G401.6 (cell line): Measurements from ENCODE around the gene PDE6G.
A peak's percentile ranks its signal among the peaks of the same experiment; 100 is the strongest.
"Not testable (repeated sequence)": the region's sequence is repeated elsewhere in the genome, so short reads cannot be mapped to it uniquely, and the experiment has no call there.

Source experiments
- FAIRE-seq: peaks from 2 replicates; lab custom pipeline; 2012; peaks lifted over from hg19 to GRCh38; lab: Jason Lieb, UNC

Gene PDE6G

GRCh38 chr17:81635431-81635830 is 20.9 kb downstream of the PDE6G start:
- FAIRE-seq = no peak

GRCh38 chr17:81631482-81631881 is 24.9 kb downstream of the PDE6G start:
- FAIRE-seq = no peak

GRCh38 chr17:81630274-81630673 is 26.1 kb downstream of the PDE6G start:
- no peak for FAIRE-seq

GRCh38 chr17:81621494-81622130 is 34.7 kb downstream of the PDE6G start:
- FAIRE-seq = no peak

GRCh38 chr17:81618307-81618706 is 38.0 kb downstream of the PDE6G start:
- not testable (repeated sequence) for FAIRE-seq

GRCh38 chr17:81616877-81617276 is 39.5 kb downstream of the PDE6G start:
- no peak for FAIRE-seq

GRCh38 chr17:81615401-81615930 is 40.9 kb downstream of the PDE6G start:
- no peak for FAIRE-seq

GRCh38 chr17:81612172-81612970 is 44.0 kb downstream of the PDE6G start:
- FAIRE-seq = no peak

- no peak for FAIRE-seq
Observed at GRCh38 chr17:81609541-81610311, 46.6 kb downstream of the PDE6G start.

GRCh38 chr17:81608605-81609004 is 47.7 kb downstream of the PDE6G start:
- FAIRE-seq = no peak

GRCh38 chr17:81608082-81608481 is 48.3 kb downstream of the PDE6G start:
- no peak for FAIRE-seq

GRCh38 chr17:81607431-81607830 is 48.9 kb downstream of the PDE6G start:
- FAIRE-seq = no peak

- FAIRE-seq = no peak
Observed at GRCh38 chr17:81603846-81604610, 52.3 kb downstream of the PDE6G start.

GRCh38 chr17:81601525-81602120 is 54.7 kb downstream of the PDE6G start:
- FAIRE-seq = peak; percentile 95
